GM18519 (cell line): ENCODE data around the gene PPP1R37.

Experiments
- ATAC-seq: cut with Tn5 transposase; IDR thresholded peaks from one replicate; pipeline ENCODE4 v1.9.1; 2021; ENCODE audit warnings: mild to moderate bottlenecking, moderate library complexity; ENCODE audit not compliant: unreplicated experiment, low FRiP score

The PPP1R37 gene

GRCh38 chr19:45133661-45134060 is 40.7 kb downstream of the PPP1R37 start:
- no peak for ATAC-seq

- no peak for ATAC-seq
Measured at GRCh38 chr19:45135176-45135885, 42.4 kb downstream of the PPP1R37 start.

- no peak for ATAC-seq
Measured at GRCh38 chr19:45136507-45137178, 43.7 kb downstream of the PPP1R37 start.

- ATAC-seq = peak; percentile 54
Measured at GRCh38 chr19:45137179-45137761, 44.3 kb downstream of the PPP1R37 start.

- ATAC-seq = no peak
Measured at GRCh38 chr19:45138303-45138751, 45.3 kb downstream of the PPP1R37 start.

- no peak for ATAC-seq
Measured at GRCh38 chr19:45139286-45140143, 46.5 kb downstream of the PPP1R37 start.

GRCh38 chr19:45140144-45140503 is 47.1 kb downstream of the PPP1R37 start:
- no peak for ATAC-seq

- ATAC-seq = no peak
Measured at GRCh38 chr19:45140533-45140932, 47.6 kb downstream of the PPP1R37 start.

GRCh38 chr19:45141203-45141900 is 48.4 kb downstream of the PPP1R37 start:
- ATAC-seq = no peak

GRCh38 chr19:45142016-45142725 is 49.2 kb downstream of the PPP1R37 start:
- no peak for ATAC-seq

GRCh38 chr19:45142726-45143110 is 49.7 kb downstream of the PPP1R37 start:
- no peak for ATAC-seq

GRCh38 chr19:45144431-45145269 is 51.7 kb downstream of the PPP1R37 start:
- ATAC-seq = no peak

GRCh38 chr19:45145270-45146189 is 52.6 kb downstream of the PPP1R37 start:
- no peak for ATAC-seq

- no peak for ATAC-seq
Measured at GRCh38 chr19:45146251-45146650, 53.3 kb downstream of the PPP1R37 start.

- no peak for ATAC-seq
Measured at GRCh38 chr19:45146741-45147205, 53.8 kb downstream of the PPP1R37 start.

GRCh38 chr19:45147835-45148676 is 55.1 kb downstream of the PPP1R37 start:
- ATAC-seq = no peak

GRCh38 chr19:45149129-45149528 is 56.1 kb downstream of the PPP1R37 start:
- ATAC-seq = no peak
